AG08395 (cell line): ENCODE data around the gene TMEM187.

Experiments used
- DNase-seq: peaks from one replicate; pipeline ENCODE4 v3.0.0; 2012; ENCODE audit warnings: mixed read lengths, low spot score

TMEM187 gene

DNA sequence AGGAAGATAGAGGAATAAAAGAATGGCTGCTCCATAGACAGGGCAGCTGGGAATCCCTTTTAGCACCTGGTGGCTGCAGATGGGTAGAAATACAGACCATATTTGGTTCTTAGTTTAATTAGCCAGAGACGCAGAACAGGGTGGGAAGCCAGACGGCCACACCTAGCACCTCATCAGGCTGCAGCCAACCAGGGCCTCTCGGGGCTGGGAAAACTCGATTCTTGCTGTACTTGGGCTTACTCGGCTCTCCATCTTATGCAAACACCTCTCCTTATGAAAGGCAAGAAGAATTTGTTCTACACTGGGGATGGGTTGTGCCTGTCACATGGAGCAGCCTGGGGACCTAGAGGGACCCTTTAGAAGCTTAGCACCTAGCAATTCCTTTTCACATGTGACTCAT, 27.5 kb downstream of the TMEM187 start:
- DNase-seq, result no peak

DNA sequence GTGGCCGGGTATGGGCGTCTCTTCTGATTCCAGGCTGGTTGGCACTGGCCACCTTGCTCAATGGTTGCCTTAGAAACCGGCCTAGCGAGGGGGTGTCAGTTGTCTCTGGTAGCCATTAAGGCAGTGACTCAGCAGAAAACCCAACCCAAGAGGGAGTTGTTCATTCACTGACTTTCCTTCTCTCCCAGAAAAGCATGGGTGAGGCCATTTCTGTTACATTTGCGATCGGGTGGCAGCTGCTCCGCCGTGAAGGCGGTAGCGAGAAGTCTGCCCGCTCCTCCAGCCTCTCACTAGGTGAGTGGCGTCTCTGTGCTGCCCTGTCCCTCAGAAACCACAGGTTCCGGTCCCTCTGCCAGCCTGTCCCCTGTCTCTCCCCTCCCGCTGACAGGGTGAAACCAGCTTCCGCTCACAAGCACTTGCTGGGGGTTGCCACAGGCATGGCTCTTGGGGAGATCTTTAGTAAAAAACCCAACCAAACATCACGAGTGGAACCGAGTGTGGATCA, 29.7 kb downstream of the TMEM187 start:
- peak; percentile 80 for DNase-seq

DNA sequence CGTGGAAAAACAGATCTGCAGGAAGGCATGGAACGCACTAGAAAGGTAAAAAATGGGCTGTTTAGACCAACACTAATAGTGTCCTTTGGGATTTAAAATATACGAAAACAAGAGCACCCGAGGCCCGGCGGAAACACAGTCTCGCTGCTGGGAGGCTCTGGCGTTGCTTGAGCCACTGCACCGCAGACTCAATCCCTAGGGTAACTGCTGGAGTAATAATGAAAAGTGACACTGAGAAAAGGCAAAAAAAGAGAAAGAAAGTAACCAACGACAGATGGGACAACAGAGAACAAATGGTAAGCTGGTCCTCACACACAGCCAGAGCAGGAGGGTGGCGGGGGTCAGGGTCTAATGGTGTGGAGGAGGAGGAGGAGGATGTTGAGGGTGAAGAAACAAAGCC, 31.8 kb downstream of the TMEM187 start:
- DNase-seq, result no peak

DNA sequence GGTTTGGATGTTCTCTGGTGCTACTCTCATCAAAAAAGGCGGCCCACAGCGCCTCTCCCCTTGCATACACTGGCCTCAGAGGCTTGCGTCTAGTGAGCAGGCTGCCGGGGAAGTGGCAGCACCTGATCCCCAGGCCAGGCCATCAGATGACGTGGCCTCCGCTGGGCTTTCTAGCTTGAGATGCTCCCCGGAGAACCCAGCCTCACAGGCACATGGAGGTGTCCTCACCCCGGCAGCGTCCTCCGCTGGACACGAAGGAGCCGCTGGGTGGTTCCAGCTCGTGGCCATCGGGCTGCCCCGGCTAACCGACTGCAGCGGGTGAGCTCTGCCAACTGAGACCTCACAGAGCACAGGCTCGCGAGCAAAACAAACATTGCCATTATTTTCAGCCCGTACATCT, 34.4 kb downstream of the TMEM187 start:
- no peak for DNase-seq

DNA sequence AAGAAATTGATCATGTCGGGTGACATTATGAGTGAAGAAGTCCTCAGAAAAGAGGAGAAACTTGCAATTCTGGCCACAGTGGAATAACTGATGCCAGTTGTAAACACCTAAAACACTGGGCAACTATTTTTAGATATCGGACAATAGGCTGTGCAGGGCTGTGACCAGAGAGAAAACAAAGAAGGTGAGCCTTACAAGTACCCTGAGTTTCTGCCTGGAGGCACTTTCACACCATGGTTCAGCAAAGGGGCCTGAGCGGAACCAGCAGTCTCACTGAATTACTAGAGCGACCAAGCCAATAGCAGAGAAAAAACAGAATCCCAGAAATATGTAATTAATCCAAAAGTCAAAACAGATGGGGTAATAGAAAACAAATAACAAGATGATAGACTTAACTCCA, 36.0 kb downstream of the TMEM187 start:
- no peak for DNase-seq

DNA sequence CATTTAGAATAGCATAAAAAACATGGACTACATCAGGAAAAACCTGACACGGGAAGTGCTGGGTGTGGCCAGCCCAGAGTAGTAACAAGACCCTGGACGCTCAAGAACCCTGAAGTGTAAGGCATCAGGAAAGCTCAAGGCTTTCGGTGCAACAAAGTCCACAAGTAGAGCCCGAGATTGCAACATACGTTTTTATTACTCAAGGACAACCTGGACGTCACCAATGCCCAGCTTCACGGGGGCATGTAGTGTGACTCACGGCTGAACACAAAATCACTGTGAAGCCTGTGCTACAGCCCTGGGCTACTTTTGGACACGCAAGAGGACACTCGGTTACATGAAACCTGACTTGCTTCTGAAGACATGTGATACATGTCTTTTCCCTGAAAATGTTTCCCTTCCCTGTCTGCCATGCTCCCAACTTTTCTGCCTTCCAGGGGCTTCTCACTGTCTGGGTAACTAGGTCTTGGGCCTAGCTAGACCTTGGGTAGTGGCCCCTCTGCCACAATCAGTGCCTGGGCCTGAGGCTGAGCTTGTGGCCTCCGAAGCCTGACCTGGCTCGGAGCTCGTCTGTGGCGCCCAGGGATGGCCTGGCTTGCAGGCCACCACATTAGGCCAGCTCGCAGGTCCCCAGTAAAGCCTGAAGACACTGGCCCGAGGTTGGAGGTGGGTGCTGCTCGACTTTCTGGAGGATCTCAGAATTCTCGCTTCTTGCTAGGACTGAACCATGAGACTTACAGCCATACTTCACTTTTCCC, 38.0 kb downstream of the TMEM187 start:
- DNase-seq, result no peak

DNA sequence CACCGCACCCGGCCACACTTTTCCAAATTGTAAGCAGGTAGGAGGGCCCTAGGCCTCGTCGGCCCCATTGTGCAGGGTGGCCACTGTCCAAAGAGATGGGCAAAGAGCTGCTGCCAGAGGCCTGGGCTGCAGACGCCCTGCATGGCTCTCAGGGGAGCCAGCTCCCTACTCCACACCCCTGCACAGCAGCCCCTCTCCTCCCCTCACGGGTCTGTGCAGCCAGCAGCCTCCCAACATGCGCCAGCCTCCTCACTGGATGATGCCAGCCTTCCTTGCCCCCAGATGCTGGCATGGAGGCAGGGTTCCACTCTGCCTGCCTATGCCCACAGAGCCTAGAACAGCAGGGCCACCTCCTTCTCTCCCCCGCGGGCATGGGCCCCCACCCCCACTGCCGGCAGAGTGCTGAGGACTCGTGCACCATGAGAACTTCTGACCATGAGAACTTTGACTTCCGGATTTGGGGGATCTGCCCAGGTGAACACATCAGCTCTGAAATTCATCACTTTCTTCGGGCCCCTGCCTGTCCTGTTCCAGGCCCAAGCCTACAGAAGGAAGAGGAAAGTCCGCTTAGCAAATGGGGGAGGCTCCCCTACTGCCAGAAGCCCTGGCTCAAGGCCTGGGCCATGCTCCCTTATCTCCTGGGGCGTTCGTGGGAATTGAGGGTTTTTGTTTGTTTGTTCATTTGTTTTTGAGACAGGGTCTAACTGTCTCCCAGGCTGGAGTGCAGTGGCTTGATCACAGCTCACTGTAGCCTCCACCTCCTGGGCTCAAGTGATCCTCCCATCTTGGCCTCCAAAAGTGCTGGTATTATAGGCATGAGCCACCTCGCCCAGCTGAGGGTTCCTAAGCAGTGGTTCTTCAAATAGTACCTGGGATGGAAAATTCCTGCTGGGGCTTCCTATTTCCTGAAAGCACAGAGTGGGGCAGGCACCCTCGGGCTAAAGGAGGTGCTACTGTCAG, 39.1 kb downstream of the TMEM187 start:
- no peak for DNase-seq

DNA sequence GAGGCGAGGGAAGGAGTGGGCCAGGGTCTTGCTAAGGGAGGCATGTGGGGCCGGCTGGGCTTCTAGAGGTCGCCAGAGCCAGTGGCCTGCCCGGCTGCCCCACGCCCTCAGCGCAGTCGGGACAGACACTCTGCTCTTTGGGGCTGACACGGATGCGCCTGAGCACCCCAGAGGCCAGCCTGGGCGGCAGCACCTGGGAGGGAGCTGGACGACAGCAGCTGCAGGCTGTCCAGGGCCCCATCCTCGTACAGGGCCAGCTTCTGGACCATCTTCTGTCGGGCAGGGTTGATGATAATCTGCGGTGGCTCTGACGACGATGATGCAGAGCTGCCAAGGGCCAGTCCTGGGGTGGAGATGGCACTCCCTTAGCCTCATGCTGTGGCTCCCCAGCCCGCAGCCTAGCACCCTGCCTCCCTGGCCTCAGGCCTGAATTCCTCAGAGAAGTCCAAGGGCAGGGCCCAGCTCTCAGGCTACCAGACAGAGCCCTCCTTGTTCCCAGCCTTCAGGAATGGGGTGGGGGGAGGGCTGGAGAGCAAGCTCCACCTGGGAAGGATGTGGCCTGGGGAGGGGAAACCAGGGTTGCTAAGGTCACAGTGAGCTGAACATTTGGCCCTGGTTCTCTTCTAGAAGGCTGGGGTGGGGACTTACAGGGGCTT, 39.9 kb downstream of the TMEM187 start:
- no peak for DNase-seq

DNA sequence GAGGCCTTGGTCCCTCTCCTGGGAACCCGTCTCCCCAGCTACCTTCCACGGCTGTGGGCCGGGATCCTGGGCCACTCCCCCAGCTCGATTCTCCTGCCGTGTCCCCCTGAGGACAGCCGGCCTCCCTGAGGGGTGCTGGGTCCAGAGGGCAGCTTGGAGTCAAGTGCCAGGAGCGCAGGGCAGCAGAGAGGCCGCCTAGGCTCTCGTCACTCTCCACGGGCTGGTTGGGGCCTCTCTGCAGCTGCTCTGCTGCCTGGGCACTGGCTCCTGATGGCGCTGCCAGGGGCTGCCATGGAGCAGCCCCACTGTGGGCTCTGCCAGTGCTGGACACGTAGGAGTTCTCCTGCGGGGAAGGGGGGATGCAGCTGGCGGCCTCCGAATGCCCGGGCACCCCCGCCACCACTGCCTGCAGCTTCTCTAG, 40.5 kb downstream of the TMEM187 start:
- DNase-seq, result no peak

DNA sequence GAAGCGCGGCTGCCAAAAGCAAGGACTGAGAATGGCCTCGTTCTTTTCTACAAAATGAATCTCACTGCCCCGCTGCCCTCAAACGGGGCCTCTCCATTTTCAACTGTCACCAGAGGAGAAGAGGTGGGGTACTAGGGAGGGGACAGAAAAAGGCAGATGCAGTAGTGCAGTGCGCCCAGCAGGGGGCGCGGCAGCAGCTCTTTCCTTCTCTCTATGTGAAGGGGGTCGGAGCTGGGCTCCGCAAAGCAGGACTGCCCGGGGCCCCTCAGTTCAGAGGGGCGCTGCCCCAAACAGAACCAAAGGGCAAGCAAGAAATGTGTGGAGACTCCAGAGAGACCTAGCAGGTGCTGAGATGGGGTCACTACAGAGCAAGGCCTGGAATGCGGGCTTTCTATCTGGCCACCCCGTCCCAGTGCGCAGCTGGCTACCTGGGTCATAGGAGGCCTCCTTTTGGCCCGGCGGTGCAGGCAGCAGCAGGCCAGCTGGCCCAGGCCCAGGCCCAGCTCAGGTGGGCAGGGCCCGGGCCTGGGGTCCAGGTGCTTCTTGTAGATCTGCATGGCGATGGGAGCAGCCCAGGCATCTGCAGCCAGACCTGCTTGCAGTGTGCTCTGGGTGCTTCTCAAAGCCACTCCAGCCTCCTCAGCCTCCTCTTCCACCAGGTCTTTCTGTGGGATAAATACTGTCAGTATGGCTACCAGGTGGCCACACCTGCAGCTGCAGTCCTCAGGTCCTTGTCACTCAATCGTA, 41.2 kb downstream of the TMEM187 start:
- peak; percentile 53 for DNase-seq

DNA sequence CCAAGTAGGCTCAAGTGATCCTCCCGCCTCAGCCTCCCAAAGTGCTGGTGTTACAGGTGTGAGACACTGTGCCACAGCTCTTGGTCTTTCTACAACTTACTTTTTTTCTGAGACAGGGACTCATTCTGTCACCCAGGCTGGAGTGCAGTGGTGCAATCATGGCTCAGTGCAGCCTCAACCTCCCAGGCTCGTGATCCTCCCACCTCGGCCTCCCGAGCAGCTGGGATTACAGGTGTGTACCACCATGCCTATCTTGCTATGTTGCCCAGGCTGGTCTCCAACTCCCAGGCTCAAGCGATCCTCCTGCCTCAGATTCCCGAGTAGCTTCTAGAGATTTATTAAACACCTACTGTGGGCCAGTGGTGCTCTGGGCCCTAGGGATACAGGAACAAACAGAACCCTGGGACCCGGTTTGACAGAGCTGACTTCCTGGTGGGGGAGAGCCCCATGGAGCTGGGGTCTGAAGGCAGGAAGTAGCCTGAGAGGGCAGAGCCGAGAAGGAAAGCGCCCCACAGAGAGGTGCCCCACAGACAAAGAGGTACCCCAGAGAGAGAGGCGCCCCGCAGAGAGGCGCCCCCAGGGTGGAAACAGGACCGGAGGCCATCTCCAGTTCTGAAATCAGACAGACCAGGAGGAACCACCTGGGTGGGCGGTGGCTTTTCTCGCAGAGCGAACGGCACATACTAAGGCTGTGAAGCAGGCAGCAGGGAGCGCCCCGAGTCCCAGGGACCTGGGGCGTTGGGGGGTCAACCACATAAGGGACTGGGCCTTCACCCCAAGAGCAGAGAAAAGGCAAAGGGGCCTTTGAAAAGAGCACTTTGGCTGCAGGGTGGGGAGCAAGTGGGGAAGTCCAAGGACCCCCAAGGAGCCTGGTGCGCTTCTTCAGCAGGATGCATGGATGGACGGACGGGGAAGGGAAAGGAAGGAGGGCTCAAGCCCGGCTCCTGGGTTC, 42.2 kb downstream of the TMEM187 start:
- DNase-seq, result no peak

DNA sequence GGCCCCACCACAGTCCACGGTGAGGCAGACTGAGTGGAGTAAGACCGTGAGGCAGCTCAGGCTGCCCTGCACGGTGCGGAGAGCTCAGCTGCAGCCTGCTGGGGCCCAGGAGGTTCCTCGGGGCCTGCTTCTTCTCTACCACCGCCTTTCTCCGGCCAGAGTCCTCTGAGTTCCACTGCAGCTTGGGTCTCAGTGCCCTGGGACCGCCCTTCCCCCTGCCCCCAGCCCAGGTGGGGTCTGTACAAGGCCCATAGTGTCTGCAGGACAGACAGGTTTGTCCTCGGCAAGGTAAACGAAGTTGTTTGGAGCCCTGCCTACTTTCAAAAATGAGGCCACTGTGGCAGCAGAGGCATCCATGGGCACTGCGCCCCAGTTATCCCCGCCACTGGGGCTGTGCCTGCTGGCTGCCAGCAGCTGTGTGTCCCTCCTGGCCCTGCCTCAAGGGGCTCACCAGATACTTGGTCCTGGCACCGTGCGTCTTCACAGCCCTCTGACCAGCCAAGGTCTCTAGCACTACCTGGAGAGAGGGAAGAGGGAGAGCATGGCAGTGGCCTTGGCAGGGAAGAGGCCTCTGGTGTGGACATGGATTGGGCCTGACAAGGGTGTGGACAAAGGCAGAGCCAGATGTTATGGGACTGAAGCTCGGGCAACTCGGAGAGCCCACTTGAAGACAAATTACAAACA, 43.2 kb downstream of the TMEM187 start:
- no peak for DNase-seq

DNA sequence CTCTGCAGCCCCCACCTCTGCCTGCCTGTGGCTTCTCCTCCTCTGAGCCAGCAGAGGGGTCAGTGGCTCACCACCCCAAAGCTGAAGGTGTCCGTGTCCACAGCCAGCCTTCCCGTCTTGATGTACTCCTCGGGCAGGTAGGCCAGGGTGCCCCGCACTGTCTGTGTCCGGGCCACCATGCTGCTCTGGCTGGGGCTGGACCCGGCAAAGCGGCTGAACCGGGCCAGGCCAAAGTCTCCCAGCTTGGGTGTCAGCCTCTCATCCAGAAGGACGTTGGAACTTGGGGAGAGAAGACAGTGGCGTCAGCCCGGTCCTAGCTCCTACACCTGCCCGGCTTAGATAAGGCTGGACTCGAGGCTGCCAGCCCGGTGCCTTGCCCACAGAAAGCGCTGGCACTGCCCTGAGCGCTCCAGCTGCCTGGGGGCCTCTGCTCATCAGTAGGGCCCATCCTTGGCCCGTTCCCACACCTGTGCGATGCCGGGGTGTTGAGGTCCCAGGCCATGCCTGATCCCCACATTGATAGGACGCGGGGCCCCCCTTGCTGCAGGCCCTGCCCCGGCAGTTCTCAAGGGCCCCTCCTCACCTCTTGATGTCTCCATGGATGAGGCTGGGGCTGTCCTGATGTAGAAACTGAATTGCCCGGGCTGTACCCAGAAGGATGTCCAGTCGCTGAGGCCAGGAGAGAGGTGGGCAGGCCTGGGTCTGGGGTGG, 44.0 kb downstream of the TMEM187 start:
- no peak for DNase-seq

DNA sequence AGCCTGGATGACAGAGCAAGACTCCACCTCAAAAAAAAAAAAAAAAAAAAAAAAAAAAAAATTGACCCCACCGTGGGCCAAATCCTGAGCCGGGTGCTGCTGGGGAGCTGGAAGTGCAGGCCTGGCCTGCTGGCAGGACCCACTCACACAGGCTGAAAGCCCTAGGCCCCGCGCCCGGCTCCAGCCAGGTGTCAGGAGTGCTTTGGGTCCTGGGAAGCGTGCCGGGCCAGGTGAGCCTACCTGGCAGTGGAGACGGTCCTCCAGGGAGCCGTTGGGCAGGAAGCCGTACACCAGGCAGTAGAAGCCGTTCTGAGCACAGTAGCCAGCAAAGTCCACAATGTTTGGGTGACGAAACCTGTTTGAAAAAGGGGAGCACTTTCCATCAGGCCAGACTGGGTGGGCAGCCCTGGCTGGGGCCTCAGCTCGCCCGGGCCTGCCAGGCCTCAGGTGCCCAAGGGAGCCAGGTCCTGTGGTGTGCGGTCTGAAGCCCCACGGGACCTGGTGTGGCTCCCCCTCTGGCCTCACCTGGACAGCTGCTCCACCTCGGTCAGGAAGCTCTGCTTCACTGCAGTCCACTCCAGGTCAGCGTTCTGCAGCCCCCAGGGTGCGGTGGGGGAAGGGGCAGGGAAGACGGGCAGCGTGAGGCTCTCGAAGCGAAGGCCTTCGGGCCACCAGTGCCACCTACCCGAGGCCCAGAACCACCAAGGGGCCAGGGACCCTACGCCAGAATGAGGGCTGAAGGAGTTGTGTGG, 45.4 kb downstream of the TMEM187 start:
- no peak for DNase-seq

DNA sequence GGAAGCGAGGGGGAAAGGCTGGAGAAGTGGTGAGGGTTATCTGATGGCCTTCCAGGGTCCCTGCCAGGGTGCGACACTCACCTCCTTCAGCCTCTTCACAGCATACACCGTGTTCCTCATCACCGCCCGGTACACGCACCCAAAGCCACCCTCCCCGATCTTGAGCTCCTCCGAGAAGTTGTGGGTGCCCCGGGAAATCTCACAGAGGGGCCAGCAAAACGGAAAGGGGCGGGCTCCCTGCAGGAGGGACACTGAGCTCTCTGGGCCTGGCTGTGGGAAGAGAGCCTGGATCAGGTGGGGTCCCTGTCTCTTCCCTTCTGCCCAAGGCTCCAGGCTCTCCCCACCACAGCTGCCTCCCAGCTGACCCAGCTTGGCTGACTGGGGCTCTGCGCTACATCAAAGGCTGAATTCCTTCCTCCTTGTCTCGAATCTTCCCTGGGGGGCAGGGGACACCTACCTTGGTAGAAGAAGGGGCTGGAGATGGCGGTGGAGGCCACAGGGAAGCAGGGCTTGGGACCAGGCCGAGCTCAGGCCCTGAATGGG, 46.0 kb downstream of the TMEM187 start:
- DNase-seq, result no peak

DNA sequence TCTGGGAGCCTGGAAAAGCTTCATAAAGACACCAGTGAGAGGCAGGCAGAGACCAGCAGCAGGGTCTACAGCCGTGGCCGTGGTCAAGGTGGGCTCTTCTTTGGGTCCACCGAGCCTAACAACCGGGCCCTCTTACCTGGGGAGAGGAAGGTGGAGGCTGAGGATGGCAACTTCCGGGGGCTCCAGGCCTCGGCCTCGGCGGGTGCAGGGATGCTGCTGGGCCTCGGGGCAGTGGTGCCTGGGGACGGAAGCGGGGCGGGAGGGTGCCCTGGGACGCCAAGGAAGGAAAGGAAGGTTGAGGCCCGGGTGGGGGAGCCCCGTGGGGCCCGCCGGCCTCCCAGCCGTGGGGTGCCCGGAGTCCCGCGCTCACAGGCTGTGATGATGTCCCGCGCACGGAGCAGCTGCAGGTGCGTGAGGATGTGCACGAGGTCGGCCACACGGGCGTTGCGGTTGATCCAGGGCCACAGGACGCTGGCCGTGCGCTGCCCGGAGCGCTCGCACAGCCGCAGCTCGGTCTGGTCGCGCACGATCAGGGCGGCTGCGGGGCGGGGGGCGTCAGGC, 46.6 kb downstream of the TMEM187 start:
- no peak for DNase-seq

DNA sequence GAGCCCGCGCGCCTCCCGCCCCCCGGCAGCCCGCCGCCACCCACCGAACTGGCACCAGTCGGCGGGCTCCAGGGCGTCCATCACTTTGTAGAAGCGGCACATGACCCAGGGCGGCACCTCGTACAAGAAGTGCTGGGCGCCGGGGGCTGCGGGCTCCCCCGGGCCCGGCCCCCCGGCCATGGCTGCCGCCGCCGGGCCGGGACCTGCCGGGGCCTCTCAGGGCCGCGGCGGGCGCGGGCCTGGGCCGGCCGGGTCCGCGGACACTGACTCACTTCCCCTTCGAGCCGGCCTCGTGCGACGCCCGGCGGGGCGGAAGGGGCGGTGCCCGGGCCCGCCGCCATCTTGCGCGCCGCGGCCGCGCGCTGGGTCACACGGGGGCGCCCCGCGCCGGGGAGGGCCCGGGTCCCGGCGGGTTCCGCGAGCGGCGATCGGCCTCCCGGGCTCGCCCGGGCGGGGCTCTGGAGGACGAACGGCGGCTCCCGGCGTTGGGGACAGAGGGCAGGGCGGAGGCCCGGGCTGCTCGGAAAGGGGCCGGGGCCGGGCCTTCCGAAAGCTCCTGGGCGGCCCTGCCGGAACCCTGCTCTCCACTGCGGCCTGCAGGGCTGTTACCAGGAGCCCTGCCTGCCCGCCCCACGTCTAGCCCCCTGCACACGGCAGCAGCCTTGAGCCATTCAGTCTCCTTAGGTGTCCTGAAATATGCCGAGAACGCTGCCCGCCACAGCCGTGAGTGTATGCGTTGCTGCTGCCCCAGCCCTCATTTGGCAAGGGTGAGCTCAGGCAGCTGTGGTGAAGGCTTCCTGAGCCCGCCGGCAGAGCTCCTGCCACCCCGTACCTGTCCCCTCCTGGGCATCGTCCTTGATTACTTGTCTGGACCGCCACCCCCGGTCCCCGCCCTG, 47.3 kb downstream of the TMEM187 start, which contains the start of gene IRAK1:
TSS of gene IRAK1 (minus strand) at position 270 of the 896 bp plus-strand sequence. CDS start at position 180, 90 bp downstream.
- DNase-seq, result peak; percentile 71
